DMS79 treated with DMSO at 0.1 percent for 48 hours (cell line): Measurements from ENCODE around the gene BEND3.
A peak's percentile ranks its signal among the peaks of the same experiment; 100 is the strongest.
"Not testable (repeated sequence)": the region's sequence is repeated elsewhere in the genome, so short reads cannot be mapped to it uniquely, and the experiment has no call there.

Source experiments
- DNase-seq: peaks from one replicate; lab custom pipeline; 2025; lab: John Stamatoyannopoulos, UW

BEND3 gene

DNA sequence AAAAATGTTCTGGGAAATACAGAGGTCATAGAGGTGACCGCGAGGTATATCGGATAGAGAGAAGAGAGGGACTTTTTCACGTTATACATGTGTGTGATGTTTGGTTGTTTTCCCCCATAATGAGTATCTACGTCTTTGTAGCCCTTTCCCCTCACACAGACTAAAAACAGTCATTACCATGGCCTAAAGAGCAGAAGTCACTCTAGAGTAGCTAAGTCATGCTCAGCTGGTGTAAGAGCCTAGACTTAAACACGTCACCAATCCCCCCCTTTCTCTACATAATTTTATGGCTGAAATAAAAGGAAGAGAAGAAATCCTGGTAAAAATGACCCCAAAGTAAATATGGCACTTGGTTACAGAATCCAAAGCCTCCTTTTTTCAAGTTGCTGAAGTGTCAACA lies 6.0 kb upstream of the BEND3 start:
- no peak for DNase-seq

DNA sequence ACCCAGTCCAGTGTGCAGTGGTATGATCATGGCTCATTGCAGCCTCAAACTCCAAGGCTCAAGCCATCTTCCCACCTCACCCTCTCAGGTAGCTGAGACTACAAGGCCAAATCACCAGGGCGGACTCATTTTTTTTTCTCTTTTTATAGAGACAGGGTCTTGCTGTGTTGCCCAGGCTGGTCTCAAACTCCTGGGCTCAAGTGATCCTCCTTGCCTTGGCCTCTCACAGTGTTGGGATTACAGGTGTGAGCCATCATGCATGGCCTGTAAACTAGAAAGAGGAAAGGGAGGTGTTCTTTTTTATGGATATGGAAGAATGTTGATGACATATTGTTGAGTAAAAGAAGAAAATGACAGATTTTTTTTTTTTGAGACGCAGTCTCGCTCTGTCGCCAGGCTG lies 5.1 kb upstream of the BEND3 start:
- DNase-seq: no peak

DNA sequence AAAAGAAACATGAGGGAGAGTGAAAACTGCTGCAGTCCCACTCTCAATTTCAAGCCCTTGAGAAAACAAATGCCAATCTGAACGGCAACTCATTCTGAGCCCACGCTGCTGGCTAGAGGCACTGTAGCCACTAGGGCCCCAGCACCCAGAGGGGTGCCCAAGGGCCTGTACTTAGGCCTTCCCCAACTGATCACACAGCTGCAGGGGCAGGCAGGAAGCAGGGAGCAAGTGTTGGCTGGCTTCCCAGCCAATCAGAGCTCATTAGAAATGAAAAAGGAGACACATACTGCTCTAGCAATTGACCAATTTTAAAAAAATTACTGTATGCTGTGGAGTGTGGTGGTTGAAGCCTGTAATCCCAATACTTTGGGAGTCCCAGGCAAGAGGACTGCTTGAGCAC lies 3.7 kb upstream of the BEND3 start:
- no peak for DNase-seq

DNA sequence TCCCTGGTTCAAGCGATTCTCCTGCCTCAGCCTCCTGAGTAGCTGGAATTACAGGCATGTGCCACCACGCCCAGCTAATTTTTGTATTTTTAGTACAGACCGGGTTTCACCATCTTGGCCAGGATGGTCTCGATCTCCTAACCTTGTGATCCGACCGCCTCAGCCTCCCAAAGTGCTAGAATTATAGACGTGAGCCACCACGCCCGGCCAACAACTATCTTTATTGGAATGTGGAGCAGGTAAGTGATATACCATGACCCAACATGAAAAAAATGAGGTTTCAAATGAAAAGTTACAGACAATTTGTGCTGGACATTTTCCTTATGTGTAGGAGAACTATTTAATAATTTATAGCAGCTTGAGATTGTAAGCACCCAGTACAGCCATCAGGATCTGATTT lies 3.2 kb upstream of the BEND3 start:
- not testable (repeated sequence) for DNase-seq

DNA sequence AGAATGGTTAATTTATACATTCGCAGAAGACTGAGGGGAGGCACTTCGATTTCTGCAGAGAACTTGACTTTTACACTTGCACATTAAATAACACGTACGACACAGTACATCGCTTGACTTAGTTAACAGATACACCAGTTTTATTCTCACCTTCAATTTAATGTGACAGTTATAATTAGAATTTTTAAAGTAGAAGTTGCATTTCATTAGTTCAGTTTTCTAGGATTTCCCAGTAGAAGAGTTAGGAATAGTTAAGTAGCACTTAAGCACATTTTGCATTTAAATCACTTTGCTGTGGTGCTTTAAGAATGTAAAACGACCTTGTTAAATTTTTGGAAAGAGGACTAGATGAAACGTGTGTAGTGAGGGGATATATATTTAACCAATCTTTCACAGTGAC lies 1.6 kb upstream of the BEND3 start:
- no peak for DNase-seq

DNA sequence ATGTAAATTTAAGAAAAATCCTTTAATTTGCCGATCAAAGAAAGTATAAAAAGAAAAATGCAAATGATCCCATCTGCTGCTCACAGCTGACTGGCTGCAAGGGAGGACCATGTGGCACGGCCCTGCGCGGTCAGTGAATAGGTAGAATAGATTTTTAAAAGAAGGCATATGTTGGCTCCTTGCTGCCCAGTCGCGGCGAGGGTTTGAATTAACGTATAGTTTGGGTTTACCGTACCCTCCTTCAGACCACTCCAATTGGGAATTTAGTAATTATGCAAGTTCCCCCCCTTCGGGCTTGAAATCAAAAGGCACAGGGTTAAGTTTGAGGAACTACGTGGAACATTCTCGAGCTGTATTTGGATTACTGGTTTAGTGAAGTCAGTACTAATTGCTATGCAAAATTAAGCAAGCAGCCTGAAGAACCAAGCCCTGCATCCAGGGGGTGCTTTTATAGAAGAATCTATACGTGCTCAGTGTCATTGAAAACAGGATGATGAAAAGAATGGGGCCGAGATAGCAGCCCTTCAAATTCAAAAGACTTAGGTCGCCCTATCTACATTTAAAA lies 1.1 kb upstream of the BEND3 start:
- DNase-seq: peak; percentile 75

DNA sequence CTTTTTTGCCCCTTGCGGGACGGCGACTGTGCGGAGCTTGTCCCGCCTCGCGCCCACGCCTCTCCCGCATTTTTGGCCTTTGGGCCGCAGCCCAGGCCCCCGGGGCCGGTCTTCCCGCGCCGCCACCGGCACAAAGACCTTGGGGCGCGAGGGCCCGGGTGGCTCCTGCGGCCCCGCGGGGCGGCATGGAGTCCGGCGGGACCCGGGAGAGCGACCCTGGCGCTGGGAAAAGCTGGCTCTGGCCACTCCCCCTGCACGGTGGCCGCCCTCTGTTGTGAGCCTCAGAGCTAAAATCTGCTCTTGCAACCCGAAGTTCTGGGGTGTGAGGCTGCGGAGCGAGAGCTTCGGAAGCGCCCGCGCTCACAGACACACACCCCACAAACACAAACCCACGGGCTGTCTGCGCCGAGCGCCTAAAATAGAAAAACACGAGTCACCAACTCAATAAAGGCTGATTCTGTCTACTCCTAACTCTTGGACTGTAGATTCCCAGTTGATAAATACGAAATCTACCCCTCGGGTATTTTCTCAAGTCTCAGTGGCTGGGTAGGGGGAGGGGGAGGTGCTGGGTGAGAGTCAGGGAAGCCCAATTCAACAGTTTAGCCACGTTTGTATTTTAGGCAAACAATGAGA lies 496 bp upstream of the BEND3 start:
- DNase-seq: peak; percentile 82

DNA sequence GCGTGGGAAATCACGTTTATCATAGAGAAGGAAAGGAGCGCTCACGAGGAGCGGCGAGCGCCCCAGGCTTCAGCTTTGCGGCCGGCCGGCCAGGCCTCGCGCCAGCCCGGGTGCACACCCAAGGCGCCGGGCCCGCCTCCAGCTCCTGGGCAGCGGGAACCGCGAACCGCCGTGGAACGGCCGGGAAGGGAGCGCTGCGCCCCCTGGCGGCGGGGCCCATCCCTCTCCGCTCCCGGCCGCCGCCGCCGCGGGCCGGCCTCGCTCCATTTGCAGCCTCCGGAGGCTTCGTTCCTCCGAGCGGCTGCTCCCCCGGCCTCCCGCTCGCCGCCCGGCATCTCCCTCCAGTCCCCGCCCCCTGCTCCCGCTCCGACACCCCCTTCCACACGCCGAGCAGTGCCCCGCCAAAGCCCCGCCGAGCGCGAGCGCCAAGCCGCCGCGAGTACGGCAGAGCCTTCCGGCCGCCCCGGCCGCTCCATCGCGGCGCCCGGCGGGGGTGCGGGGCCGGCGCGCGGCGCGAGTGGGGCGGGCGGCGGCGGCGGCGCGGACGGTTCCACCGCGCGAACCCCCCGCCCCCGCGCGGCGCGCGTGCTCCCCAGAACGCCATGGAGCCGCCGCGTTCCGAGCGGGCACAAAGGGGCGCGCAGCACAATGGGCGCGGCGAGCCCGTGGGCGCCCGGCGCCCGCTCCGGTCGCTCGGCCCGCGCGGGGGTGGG lies 946 bp downstream of the BEND3 start:
- DNase-seq: peak; percentile 69

DNA sequence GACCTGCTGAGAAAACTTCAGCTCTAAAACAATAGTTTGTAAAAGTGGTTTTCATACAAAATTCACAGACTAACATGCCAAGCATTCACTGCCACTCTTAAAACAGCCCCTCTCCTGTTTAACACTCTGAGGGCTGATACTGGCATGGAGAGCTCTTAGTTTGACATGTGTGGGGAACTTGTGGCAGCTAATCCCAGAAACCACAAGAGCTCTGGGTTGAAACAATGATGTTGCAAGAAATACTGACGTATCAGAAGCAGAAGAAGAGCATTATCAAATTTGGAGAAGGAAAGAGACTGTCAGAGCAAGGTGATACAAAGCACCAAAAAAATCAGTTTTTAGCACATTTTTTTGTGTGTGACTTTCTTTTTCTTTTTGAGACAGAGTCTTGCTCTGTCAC lies 5.1 kb downstream of the BEND3 start:
- no peak for DNase-seq

DNA sequence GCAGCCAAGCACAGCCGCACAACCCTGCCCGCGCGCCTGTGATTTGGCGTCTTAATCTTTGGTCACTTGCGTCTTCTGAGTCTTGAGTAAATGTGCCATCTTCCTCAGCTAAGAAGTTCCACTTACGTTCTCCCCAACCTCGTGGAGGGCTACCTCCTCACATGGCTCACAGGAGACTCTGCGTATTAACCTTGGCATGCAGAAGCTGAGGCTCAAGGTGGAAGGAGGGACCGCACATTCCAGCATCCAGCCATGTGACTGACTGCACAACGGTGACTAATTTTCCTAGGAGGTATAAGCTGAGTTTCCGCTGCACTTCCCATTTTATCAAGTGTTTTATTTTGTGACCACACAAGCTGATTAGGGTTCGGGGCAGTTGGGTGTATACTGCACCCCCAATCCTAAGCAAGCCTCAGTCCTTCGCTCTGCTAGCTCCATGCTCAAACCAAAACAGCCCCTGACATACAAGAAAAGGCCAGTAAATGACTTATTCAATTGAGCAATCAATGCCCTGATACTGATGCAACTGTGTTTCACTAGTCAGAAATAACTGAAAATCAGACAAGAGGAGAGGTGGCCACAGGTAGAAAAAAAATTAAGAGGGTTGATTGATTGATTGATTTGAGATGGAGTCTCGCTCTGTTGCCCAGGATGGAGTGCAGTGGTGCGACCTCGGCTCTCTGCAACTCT lies 7.0 kb downstream of the BEND3 start:
- no peak for DNase-seq

DNA sequence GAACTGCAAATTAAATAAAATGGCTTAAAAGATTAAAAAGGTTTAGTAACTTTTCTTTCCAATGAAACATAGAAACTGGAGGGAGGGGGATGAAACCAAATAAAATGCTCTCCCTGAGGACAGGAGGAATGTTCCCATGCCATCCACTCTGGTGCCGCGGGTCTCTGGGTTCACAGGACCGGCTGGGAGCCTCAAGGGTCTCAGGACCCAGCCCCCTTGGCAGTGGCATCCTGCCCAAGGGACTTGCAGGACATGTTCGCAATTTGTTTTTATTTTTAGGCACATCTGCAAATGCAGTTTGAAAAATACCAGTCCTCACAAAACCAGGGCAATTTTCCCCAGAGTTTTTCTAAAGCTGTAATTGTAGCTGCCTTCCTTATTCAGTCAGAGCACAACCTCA lies 7.5 kb downstream of the BEND3 start:
- no peak for DNase-seq

DNA sequence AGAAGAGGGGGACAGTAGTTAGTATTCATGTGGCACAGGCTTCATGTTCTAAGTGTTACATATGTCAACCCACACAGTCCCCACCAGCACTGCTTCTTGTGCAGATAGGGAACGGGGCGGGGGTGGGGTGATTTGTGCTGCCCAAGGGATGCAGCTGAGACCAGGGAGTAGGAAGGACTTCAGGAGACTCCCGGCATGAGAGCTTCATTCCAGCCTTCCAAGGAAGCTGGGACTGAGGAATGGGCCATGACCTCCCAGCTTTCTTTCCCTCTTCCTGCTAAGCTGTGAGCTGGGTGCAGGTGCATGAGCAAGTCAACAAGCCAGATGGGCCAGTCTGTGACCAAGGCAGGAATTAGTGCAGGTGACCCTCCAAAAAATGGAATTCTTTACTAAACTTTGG lies 9.2 kb downstream of the BEND3 start:
- DNase-seq: no peak

DNA sequence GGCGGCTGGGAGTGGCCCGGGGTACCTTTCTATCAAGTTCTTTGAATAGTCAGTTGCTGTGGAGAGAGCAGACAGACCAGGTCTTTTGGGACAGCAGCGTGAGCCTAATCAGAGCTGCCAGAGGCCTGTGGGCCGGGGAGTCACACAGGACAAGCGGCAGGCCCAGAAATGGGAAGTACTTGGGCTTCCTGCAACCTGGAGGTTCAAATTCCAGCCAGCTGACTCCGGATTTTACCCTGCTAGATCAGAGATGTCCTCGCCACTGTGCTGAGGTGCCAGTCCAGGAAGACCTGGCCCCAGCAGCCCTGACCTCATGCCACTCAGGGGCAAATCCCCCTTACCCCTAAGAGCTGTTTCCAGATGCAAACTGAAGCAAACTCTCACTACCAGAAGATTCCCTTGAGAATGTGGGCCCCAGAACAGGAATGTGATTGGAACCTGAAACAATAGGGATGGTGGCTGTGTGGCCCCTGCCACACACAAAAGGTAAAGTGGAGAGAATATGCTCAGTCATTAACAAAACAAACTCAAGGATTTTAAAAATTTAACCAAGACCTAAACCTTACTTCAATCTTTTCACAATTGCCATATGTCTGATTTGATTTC lies 9.7 kb downstream of the BEND3 start:
- DNase-seq: no peak

DNA sequence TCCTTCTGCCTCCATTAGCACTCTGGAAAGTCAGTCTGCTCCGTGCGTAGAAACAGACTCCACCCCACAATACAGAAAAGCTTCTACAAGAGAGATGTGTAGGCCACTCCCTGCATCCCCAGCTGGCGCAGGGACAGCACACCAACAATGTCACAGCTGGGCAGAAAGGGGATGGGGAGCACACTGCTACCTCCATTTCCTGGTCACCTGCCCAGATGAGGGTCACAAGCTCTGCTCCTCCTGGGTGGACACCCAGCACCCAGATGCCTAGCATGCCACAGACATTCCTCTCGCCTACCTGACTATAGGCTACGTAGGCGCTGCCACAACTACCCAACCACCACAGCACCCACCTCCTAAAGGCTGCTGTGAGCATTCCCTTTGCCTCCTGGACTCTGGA lies 12.2 kb downstream of the BEND3 start:
- no peak for DNase-seq

DNA sequence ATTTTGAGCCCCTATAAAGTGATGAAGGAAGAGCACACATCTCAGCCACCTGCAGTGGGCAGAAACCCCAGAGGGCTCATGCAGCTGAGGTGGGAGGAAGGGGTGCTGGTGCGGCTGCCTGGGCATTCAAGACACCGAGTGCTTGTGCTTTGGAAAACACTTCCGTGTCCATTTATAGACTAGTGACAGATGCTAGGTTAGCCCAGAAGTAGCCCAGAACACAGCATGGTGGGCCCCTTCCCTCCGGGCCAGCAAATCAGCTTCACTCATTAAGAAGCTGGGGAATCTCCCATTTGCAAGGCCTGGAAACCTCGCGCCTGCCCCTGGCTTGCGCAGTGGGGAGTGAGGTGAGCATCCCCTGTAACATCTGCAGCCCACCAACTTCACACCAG lies 12.9 kb downstream of the BEND3 start:
- DNase-seq: no peak

DNA sequence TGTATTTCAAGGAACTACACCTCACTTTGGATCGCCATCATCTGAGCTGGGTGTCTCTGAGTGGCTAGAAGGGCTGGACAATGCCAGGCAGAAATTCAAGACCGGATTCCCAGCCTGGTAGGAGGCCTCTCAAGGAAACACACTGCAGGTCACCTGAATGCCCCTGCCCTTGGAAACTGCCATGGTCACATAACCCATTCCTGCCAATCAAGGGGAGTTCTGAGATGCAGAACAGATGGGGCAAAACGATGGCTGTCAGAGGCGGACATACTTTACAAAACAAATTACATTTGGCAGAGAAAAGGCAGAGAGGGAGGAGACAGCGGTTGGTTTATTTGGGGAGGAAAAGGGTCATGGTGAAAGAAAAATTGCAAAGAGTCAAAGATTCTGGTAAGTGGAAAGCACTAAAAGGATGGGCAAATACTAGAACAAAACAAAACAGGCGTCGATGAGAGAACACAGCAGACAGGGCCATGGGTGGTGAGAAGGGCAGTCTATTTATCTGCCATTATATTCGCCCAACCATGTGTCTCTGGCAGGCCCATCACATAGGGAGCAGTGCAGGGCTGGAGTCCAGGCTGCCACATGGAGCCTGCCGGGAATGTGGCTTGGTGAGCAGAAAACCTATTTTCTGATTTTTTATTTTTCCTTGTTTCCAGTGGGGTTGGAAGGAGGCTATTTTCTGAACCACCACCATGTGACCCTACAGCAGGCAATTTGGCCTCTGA lies 13.5 kb downstream of the BEND3 start:
- no peak for DNase-seq

DNA sequence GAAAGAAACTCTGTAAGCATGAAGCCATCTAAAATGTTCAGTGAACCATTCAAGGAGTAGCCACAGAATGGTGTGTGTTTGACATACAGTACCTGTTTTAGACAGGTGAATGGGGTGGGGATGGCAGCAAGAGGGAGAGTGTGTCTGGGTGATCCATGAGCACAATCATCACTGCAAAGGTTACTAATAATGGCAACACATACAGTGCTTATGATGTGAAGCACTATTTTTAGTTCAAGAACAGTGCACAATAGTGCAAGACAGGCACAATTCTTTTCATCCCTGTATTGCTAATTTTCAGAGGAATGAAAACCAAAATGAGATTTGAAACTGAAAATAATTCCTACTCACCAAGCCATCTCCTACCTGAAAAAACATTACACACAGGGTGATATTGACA lies 14.1 kb downstream of the BEND3 start:
- no peak for DNase-seq

DNA sequence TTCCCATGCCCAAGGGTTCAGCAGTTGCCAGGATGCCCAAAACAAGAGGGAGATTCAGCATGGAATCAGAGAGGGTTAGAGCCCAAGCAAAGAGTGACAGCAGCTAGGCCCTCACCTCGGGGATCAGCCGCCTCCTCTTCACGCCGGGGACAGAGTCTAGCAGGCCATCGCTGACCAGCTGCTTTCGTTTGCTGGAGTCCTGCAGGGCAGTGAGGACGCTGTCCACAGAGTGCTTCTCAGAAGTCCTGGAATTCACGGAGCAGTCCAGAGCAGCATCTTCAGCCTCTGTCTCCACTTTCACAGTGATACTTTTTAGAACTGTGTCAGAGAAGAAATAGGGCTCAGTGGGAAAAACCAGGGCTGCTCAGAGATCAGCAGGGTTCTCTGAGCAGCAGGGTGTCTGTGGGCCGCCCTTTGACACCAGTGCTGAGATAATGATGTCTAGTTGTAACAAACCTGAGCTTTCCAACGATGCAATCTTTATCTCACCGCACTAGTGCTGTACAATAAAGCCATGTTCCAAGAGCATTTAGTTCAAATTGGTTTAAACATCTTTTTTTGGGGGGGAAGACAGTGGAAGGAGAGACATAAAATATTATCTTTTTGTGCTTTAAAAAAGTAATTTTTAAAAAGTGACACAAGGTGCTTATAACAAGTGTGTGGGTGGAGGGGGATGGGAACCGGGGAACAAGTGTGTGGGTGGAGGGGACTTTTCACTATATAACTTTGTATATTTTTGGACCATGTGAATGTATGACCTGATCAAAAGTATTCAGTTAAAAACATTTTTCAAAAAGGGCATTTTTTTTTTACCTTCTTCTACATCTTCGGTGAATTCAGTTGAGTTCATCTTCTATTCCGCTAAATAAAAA lies 16.6 kb downstream of the BEND3 start:
- no peak for DNase-seq

DNA sequence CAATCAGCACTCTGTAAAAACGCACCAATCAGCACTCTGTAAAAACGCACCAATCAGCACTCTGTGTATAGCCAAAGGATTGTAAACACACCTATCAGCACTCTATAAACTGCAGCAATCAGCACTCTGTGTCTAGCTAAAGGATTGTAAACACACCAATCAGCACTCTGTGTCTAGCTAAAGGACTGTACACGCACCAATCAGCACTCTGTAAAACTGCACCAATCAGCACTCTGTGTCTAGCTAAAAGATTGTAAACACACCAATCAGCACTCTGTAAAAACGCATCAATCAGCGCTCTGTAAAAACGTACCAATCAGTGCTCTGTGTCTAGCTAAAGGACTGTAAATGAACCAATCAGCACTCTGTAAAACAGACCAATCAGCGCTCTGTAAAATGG lies 30.9 kb downstream of the BEND3 start:
- not testable (repeated sequence) for DNase-seq

DNA sequence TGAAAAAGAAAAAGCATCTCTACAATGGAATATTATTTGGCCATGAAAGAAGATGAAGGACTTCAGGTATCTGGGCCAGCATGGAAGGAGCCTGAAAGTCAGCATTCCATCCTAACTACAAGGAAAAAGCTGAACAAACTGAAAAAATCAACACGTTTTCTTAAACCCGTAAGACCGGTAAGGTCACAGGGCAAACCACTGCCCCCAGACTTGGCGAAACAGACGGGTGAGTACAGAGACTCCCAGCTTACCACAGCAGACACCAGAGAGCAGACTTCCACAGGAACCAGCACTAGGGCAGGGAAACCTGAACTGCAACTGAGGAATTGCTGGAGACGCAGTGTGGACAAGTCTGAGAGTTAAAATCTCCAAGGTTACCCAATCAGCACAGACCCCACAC lies 31.4 kb downstream of the BEND3 start:
- no peak for DNase-seq
